Measurements from ENCODE around the gene SPI1. TPM values are rescaled to one million over a fixed set of nuclear protein-coding genes. Genes with fewer than 3 reads are reported as not detected.
A peak's percentile ranks its signal among the peaks of the same experiment; 100 is the strongest.

SPI1 gene
- total and polyA plus RNA-seq, 12 donors: 3.4 to 38.9 (median 7.5) TPM

DNA sequence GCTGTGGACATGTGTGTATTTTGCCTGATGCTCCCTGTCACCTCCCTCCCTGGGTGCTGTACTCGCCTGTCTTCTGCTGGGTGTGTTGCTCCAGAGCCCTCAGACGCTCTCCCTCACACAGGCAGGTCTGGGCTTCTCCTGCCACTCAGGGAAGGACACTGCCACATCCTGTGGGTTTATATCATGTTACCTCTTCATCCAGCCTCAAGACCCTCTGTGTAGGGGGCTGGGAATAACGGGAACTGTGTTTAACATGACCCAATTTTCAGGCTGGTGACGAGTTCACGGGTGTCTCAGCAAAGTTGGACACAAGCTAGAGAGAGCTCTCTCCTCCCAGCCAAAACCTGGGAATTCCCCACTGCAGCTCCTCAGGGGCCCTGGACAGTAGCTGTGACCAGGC, 50.4 kb downstream of the SPI1 start:
- Histone ChIP-seq H3K9me3 (no peaks in the 10 kb centered on the region), H3K4me1 (peaks cover 18 to 57% (median 47%) of the 10 kb centered on the region in 9 donors), H3K27me3 (no peaks in the 10 kb centered on the region), H3K4me3 (no peak overlapping the region), H3K36me3 (peaks cover 0 to 72% (median 0%) of the 10 kb centered on the region in 9 donors), H3K27ac (peak overlapping the region in 8 of 10 donors; percentile 12 to 84 (median 78))
- ATAC-seq (peak in 2 of 8 donors; percentile 0 to 1), DNase-seq (no peak)
- TF ChIP-seq, protein P1, sequence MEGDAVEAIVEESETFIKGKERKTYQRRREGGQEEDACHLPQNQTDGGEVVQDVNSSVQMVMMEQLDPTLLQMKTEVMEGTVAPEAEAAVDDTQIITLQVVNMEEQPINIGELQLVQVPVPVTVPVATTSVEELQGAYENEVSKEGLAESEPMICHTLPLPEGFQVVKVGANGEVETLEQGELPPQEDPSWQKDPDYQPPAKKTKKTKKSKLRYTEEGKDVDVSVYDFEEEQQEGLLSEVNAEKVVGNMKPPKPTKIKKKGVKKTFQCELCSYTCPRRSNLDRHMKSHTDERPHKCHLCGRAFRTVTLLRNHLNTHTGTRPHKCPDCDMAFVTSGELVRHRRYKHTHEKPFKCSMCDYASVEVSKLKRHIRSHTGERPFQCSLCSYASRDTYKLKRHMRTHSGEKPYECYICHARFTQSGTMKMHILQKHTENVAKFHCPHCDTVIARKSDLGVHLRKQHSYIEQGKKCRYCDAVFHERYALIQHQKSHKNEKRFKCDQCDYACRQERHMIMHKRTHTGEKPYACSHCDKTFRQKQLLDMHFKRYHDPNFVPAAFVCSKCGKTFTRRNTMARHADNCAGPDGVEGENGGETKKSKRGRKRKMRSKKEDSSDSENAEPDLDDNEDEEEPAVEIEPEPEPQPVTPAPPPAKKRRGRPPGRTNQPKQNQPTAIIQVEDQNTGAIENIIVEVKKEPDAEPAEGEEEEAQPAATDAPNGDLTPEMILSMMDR (IDR thresholded peaks at IDR 0.05): no peak
- intact Hi-C loops (cut with DNase I): no loop called here
- 57 to 71% methylated on average over 5 of the region's 5 CpGs for WGBS, 2 donors

DNA sequence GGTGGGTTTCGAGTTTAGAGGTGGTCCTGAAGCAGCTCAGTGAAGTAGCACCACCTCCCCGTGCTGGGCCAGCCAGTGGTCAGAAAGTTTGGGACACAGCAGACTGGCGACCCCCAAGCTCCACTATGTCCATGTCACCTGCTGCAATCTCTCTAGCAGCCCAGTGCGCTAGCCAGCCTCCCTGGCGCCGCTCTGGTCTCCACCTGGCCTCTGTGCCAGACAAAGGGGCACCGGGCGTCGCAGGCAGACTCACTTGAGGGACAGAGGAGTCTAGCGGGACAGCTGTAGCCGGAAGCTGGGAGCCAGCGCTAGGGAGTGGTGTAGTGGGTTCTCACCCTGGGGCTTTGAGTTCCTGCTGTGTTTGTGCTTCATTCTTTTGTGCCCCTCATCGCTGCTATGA, 51.3 kb downstream of the SPI1 start:
- H3K4me3 ChIP-seq: no peak overlapping the region
- DNase-seq (peak in 1 of 2 donors; percentile 31), ATAC-seq (peak in 6 of 8 donors; percentile 6 to 20 (median 12))
- WGBS, 2 donors: 58 to 72% methylated on average over 13 of the region's 13 CpGs
- intact Hi-C loops (cut with DNase I): no loop called here
- TF ChIP-seq, protein P1 (IDR thresholded peaks at IDR 0.05): no peak
- peak overlapping the region in 7 of 10 donors; percentile 61 to 84 (median 79) for H3K27ac ChIP-seq
- H3K9me3 ChIP-seq: no peaks in the 10 kb centered on the region
- peaks cover 0 to 72% (median 0%) of the 10 kb centered on the region in 9 donors for H3K36me3 ChIP-seq
- H3K27me3 ChIP-seq: no peaks in the 10 kb centered on the region
- H3K4me1 ChIP-seq: peaks cover 18 to 48% (median 38%) of the 10 kb centered on the region in 9 donors

DNA sequence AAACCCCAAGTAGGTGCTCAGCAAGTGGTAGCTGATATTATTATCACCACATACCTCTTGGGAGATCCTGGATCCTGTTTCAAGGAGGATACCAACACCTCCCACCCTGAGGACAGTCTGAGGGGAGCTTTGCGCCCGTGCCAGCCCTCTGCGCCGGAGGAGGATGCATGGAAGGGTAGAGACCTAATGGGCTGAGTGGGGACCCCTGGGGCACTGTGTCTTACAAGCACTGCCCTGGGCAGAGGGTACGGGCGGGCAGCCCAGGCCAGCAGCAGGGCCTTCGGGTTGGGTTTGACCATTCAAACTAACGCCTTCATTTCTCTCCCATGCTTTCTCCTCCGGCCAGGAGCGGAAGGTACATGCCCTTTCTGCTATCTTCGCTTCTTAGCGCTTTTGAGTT, 52.1 kb downstream of the SPI1 start:
- H3K4me1 ChIP-seq: peaks cover 17 to 40% (median 30%) of the 10 kb centered on the region in 9 donors
- TF ChIP-seq, protein P1 (IDR thresholded peaks at IDR 0.05): no peak
- intact Hi-C loops (cut with DNase I): no loop called here
- no peak for DNase-seq
- no peaks in the 10 kb centered on the region for H3K9me3 ChIP-seq
- peaks cover 0 to 72% (median 0%) of the 10 kb centered on the region in 9 donors for H3K36me3 ChIP-seq
- 77 to 82% methylated on average over 12 of the region's 12 CpGs for WGBS, 2 donors
- peak overlapping the region in 4 of 10 donors; percentile 19 to 84 (median 53) for H3K27ac ChIP-seq
- peak in 4 of 8 donors; percentile 1 to 20 (median 3) for ATAC-seq
- no peaks in the 10 kb centered on the region for H3K27me3 ChIP-seq
- H3K4me3 ChIP-seq: no peak overlapping the region

DNA sequence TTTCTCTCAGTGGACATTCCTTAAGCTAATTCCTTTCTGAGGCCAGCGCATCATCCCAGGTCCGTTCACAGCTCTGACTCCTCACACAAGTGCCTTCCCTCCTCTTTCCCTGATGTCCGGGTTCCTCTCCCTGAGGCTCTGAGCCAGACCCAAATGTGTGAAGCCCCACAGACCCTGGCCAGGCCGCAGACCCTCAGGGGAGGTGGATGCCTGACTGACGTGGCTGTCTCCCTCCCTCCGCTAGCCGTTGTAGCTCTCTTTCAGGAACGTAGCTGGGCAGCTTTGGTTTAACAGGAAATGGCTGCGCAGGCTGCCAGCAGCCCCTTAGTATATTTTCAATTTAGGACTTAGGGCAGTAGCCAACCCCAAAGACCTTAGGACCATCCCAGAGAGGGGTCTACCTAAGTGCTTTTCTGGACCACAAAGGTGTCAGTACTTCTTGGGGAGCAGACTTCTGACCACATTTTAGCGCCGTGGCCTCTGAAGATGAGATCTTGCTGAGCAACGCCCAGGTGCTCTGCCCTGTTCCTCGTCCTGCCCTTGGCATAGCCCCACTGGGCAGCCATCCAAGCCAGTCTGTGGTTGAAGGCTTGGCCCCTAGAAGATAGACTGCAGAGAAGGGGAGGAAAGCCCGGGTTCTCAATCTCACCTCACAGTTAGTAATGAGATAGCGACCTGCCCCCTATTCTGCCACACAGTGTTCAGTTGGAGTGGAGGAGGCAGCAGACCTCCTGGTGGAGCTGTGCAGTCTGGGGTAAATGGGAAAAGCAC, 52.9 kb downstream of the SPI1 start:
- no peak overlapping the region for H3K4me3 ChIP-seq
- no peaks in the 10 kb centered on the region for H3K27me3 ChIP-seq
- peak; percentile 23 to 45 for DNase-seq
- TF ChIP-seq, protein P1 (IDR thresholded peaks at IDR 0.05): no peak
- H3K27ac ChIP-seq: peak overlapping the region in 6 of 10 donors; percentile 14 to 84 (median 36)
- ATAC-seq: peak in 6 of 8 donors; percentile 1 to 22 (median 7)
- H3K36me3 ChIP-seq: peaks cover 0 to 69% (median 0%) of the 10 kb centered on the region in 9 donors
- no peaks in the 10 kb centered on the region for H3K9me3 ChIP-seq
- WGBS, 2 donors: 61 to 71% methylated on average over 15 of the region's 15 CpGs
- peaks cover 14 to 32% (median 24%) of the 10 kb centered on the region in 9 donors for H3K4me1 ChIP-seq
- intact Hi-C loops (cut with DNase I): no loop called here
